Muscle layer of colon (tissue), 2 donors: ENCODE results near the gene PAQR5.

ENCODE experiments used
- H3K27ac ChIP-seq: one replicate; pipeline ENCODE4 v1.7.0; 2013; ENCODE audit warnings: low read depth, mild to moderate bottlenecking, low read length, moderate library complexity
- H3K27me3 ChIP-seq, 2 donors: one replicate each; pipeline ENCODE4 v1.7.0; 2013; ENCODE audit warnings: low read length in 2 of 2, mild to moderate bottlenecking in 2 of 2; ENCODE audit not compliant: insufficient read depth in 2 of 2, control insufficient read depth in 1 of 2
- H3K36me3 ChIP-seq: one replicate; pipeline ENCODE4 v1.7.0; 2013; ENCODE audit warnings: mild to moderate bottlenecking, low read length; ENCODE audit not compliant: insufficient read depth
- H3K4me1 ChIP-seq: one replicate; pipeline ENCODE4 v1.7.0; 2013; ENCODE audit warnings: mild to moderate bottlenecking, low read length; ENCODE audit not compliant: insufficient read depth
- H3K4me3 ChIP-seq, 2 donors: one replicate each; pipeline ENCODE4 v1.7.0; 2013; ENCODE audit warnings: low read length in 2 of 2, low read depth in 1 of 2, mild to moderate bottlenecking in 1 of 2, moderate library complexity in 1 of 2
- H3K9ac ChIP-seq: one replicate; pipeline ENCODE4 v1.7.0; 2013; ENCODE audit warnings: low read length
- H3K9me3 ChIP-seq: one replicate; pipeline ENCODE4 v1.7.0; 2013; ENCODE audit warnings: mild to moderate bottlenecking, low read length
- donor health status: abdominal sarcoma.
- donor health status: Adenocarcinoma of cecum.

PAQR5 gene

DNA sequence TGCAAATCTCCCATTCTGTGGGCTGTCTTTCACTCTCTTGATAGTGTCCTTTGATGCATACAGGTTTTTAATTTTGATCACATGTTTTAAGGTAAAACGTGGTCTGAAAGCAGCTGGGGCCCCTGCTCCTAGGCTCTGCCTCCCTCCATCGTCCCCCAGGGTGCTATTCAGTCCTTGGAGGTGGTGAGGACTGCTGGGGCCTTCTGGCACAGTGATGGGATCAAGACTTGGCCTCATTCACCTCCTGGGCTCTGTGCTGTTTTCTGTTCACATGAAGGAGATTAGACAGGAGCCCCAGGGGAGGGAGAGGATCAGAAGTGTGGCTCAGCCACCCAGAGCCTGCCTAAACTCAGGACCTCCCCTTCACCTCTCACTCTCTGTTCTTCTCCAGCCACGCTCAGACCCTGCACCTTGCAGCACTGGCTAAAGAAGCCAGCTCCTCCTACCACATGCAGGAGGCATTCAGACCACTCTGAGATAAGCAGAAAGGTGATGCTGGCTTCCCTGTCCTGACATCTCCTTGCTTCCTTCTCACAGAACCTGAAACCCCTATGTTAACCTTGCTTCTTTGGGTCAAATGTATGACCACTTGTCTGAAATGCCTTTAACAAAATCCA, 43.9 kb downstream of the PAQR5 start:
- Histone ChIP-seq H3K27me3 (no peaks in the 10 kb centered on the region), H3K36me3 (no peaks in the 10 kb centered on the region), H3K27ac (no peak overlapping the region), H3K4me1 (no peaks in the 10 kb centered on the region), H3K9ac (no peak overlapping the region), H3K4me3 (no peak overlapping the region), H3K9me3 (no peaks in the 10 kb centered on the region)

DNA sequence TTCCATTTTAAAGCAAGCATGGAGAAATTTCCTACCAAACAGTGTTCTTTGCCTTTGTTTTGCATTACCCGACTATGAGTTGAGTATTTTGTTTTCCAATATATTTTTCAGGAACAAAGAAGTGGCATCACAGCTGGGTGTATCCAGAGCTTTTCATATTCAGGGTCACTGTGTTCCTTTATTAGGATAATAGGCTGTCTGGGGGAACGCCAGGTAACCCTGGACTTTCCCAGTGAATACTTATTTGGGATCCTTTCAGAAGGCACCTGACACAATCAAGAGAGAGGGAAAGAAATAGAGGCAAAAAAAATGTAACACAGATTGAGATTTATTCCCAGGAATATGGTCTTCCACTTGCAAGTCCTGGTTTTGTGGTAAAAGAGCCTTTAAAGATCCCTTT, 44.4 kb downstream of the PAQR5 start:
- no peaks in the 10 kb centered on the region for H3K27me3 ChIP-seq

DNA sequence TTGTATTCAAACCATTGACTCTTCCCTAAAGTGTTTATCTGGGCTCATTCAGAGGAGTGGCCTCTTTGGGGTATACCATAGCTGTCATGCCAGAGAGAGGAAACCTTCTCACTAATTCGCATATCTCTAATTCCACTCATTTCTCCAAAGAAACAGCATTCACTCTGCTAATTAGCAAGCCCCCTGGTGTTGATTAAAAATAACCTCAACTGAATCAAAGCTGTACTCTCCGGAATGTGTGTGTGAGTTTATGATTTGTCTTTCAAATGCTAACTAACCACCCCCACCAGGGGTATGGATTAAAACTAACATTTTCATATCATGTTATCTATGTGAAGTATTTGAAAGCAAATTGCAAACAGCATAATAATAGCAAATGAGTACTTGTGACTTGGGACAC, 45.5 kb downstream of the PAQR5 start:
- no peak overlapping the region for H3K4me3 ChIP-seq
- no peak overlapping the region for H3K9ac ChIP-seq
- no peaks in the 10 kb centered on the region for H3K36me3 ChIP-seq
- H3K4me1 ChIP-seq: no peaks in the 10 kb centered on the region
- no peak overlapping the region for H3K27ac ChIP-seq
- no peaks in the 10 kb centered on the region for H3K27me3 ChIP-seq
- no peaks in the 10 kb centered on the region for H3K9me3 ChIP-seq

More for the DNA sequence above, 44.4 kb downstream of the PAQR5 start:
- no peaks in the 10 kb centered on the region for H3K4me1 ChIP-seq
- H3K9me3 ChIP-seq: no peaks in the 10 kb centered on the region
- H3K9ac ChIP-seq: no peak overlapping the region
- H3K36me3 ChIP-seq: no peaks in the 10 kb centered on the region
- H3K4me3 ChIP-seq: no peak overlapping the region
- H3K27ac ChIP-seq: no peak overlapping the region

DNA sequence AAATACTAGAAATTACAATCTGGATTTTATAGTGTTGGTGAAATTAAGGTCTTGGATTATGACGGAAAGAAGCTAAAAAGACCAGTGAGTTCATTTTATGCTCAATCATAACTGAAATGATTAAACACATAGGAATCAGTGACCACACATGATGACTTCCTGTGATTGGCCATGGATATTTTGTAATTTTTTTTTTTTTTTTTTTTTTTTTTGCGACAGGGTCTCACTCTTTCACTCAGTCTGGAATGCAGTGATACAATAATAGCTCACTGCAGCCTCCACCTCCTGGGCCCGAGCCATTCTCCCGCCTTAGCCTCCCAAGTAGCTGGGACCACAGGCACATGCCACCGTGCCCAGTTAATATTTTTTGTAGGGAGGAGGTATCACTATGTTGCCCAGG, 47.4 kb downstream of the PAQR5 start:
- no peaks in the 10 kb centered on the region for H3K36me3 ChIP-seq
- no peak overlapping the region for H3K4me3 ChIP-seq
- H3K4me1 ChIP-seq: no peaks in the 10 kb centered on the region
- no peak overlapping the region for H3K27ac ChIP-seq
- no peaks in the 10 kb centered on the region for H3K9me3 ChIP-seq
- H3K27me3 ChIP-seq: no peaks in the 10 kb centered on the region
- H3K9ac ChIP-seq: no peak overlapping the region

DNA sequence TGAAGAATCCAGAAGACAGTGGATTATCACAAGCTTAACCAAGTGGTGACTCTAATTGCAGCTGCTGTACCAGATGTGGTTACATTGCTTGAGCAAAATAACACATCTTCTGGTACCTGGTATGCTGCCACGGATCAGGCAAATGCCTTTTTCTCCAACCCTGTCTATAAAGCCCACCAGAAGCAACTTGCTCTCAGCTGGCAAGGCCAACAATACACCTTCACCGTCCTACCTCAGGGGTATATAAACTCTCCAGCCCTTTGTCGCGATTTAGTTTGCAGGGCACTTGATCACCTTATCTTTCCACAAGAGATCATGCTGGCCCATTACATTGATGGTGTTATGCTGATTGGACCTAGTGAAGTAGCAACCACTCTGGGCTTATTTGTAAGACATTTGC, 52.6 kb downstream of the PAQR5 start:
- no peaks in the 10 kb centered on the region for H3K27me3 ChIP-seq
- no peaks in the 10 kb centered on the region for H3K9me3 ChIP-seq

GRCh38 chr15:69351884-69352283, 53.2 kb downstream of the PAQR5 start:
- H3K36me3 ChIP-seq: no peaks in the 10 kb centered on the region
- no peak overlapping the region for H3K9ac ChIP-seq
- no peaks in the 10 kb centered on the region for H3K9me3 ChIP-seq
- no peak overlapping the region for H3K27ac ChIP-seq
- H3K27me3 ChIP-seq: no peaks in the 10 kb centered on the region
- no peaks in the 10 kb centered on the region for H3K4me1 ChIP-seq
- no peak overlapping the region for H3K4me3 ChIP-seq

More for the DNA sequence above, 52.6 kb downstream of the PAQR5 start:
- Histone ChIP-seq H3K27ac (no peak overlapping the region), H3K36me3 (no peaks in the 10 kb centered on the region), H3K9ac (no peak overlapping the region), H3K4me1 (no peaks in the 10 kb centered on the region), H3K4me3 (no peak overlapping the region)

DNA sequence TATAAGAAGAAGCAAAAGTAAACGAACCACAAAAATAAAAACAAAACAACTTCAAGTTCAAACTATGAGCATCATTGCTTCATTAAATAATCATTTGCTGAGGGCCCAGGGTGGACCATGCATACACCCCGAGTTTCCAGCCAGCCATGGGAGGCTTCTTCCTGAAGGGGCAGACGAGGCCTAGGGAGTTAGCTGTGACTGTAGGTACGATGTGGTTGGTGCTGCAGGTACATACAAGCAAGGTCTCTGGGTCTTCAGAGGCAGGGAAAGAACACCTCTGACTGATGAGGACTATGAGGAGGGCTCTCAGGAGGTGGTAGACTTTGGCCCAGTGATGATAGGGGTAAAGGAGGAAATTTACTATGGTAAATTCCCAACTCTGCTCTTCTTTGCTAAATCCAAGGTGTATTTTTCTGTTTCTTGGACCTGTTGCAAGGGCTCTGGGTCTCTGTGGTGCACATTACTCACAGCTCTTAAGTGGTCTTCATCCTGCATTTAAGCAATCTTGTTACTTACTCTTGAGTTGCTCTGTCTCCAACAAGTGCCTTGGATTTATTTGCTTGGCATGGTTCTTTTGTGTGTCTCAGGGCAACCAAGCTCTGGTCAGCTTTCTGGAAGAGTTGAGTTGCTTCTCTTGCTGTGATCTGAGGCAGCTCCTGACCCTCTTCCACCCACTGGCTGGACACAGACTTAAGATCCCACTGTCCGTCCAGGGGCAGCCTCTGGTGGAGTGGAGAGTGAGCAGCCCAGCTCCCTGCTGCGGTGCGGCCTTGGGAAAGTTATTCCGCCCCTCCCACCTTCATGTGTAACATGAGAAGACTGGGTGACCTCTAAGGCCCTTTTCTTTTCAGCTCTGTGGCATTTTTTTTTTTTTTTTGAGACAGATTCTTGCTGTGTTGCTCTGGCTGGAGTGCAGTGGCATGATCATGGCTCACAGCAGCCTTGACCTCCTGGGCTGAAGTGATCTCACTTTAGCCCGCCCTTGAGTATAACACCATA, 59.4 kb downstream of the PAQR5 start:
- no peak overlapping the region for H3K9ac ChIP-seq
- H3K27ac ChIP-seq: no peak overlapping the region
- H3K4me1 ChIP-seq: no peaks in the 10 kb centered on the region
- H3K27me3 ChIP-seq: no peaks in the 10 kb centered on the region
- H3K36me3 ChIP-seq: no peaks in the 10 kb centered on the region
- H3K9me3 ChIP-seq: no peaks in the 10 kb centered on the region
- no peak overlapping the region for H3K4me3 ChIP-seq

DNA sequence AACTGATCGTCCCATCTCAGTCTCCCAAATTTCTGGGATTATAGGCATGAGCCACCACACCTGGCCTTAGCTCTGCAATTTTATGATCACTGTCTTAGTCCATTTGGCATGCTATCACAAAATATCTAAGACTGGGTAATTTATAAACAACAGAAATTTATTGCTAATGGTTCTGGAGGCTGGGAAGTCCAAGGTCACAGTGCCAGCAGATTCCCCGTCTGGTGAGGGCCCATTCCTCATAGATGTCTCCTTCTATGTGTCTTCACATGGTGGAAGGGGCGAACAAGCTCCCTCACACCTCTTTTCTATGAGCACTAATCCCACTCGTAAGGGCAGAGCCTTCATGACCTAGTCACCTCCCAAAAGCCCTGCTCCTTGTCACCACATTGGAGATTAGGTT, 60.1 kb downstream of the PAQR5 start:
- Histone ChIP-seq H3K4me1 (no peaks in the 10 kb centered on the region), H3K36me3 (no peaks in the 10 kb centered on the region), H3K27me3 (no peaks in the 10 kb centered on the region), H3K9ac (no peak overlapping the region), H3K4me3 (no peak overlapping the region), H3K9me3 (no peaks in the 10 kb centered on the region), H3K27ac (no peak overlapping the region)

DNA sequence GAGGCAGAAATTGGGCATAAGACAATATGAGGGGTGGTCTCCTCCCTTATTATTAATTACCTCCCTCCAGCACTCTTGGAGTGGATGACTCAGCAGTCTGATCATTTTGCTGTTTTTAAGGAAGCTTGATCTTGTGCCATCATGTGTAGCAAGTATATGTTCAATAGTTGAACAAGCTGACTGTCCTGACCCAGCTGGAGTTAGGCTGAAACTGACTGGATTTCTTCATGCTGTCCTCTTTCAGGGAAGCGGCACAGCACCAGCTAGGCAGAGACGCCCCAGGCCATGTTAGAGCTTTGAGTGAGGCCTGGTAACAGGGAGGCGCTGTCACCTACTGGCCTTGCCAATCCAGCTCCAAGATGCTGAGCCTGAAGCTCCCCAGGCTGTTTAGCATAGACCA, 61.0 kb downstream of the PAQR5 start:
- Histone ChIP-seq H3K9ac (no peak overlapping the region), H3K27ac (no peak overlapping the region), H3K9me3 (no peaks in the 10 kb centered on the region), H3K36me3 (no peaks in the 10 kb centered on the region), H3K4me3 (no peak overlapping the region), H3K4me1 (no peaks in the 10 kb centered on the region), H3K27me3 (no peaks in the 10 kb centered on the region)

- Histone ChIP-seq H3K27ac (no peak overlapping the region), H3K4me3 (no peak overlapping the region), H3K9ac (no peak overlapping the region), H3K4me1 (no peaks in the 10 kb centered on the region), H3K9me3 (no peaks in the 10 kb centered on the region), H3K36me3 (no peaks in the 10 kb centered on the region), H3K27me3 (no peaks in the 10 kb centered on the region)
Measured at GRCh38 chr15:69360642-69361041, 61.9 kb downstream of the PAQR5 start.

DNA sequence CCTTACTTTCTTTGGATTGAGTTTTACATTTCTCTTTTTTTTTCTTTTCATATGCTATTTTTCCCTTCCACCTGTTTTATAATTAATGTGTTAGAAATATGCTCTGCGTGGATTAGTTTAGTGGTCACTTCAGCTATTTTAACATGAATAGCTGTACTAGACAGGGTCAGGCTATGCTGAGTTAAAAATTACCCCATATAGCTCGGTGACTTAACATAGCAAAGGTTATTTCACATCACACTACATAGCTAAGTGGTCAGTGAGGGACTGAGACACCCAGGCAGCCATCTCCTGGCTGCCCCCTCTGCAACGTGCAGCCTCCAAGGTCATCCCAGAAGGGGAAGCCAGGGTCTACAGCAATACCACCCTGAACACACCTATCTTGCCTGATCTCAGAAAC, 68.5 kb downstream of the PAQR5 start:
- no peaks in the 10 kb centered on the region for H3K27me3 ChIP-seq
- no peaks in the 10 kb centered on the region for H3K4me1 ChIP-seq
- no peak overlapping the region for H3K4me3 ChIP-seq
- H3K27ac ChIP-seq: no peak overlapping the region
- no peaks in the 10 kb centered on the region for H3K36me3 ChIP-seq
- H3K9ac ChIP-seq: no peak overlapping the region
- no peaks in the 10 kb centered on the region for H3K9me3 ChIP-seq
